HepG2 (cell line): ENCODE data around the gene ARL5C. TPM values are rescaled to one million over a fixed set of nuclear protein-coding genes. Genes with fewer than 3 reads are reported as not detected.

Experiments used
- ASH2L ChIP-seq: fragments of 300-600, 200-600 bp; sonication (generic); IDR thresholded peaks from 2 replicates; pipeline ENCODE4 v1.7.0; 2017; ENCODE audit warnings: low read depth, mild to moderate bottlenecking, moderate library complexity, mixed read lengths, low read length; ENCODE audit not compliant: insufficient read length
- CBX1 ChIP-seq: IDR thresholded peaks from one replicate; pipeline ENCODE4 v1.6.1; 2016; ENCODE audit warnings: antibody characterized with exemption, low read depth
- CTCF ChIP-seq: sonication (generic); formaldehyde crosslinking; IDR thresholded peaks from 2 replicates; pipeline ENCODE4 v1.5.0; 2020; ENCODE audit warnings: mild to moderate bottlenecking, missing genetic modification reagents, moderate library complexity
- LRRFIP1 ChIP-seq: sonication (generic); formaldehyde crosslinking; conservative IDR thresholded peaks from 2 replicates; pipeline ENCODE4 v1.4.0; 2020; ENCODE audit warnings: missing genetic modification reagents
- NFATC3 ChIP-seq: sonication (generic); formaldehyde crosslinking; IDR thresholded peaks from 2 replicates; pipeline ENCODE4 v1.5.1; 2020; ENCODE audit warnings: mild to moderate bottlenecking, missing genetic modification reagents
- NFYB ChIP-seq: sonication (generic); formaldehyde crosslinking; IDR thresholded peaks from 2 replicates; pipeline ENCODE4 v1.4.0; 2020; ENCODE audit warnings: missing genetic modification reagents
- SMC3 ChIP-seq: IDR thresholded peaks from 2 replicates; pipeline ENCODE4 v1.6.1; 2011; ENCODE audit warnings: low read length, improper control_type of control experiment
- STAG1 ChIP-seq: sonication (generic); formaldehyde crosslinking; IDR thresholded peaks from 2 replicates; pipeline ENCODE4 v1.4.0; 2020; ENCODE audit warnings: missing genetic modification reagents
- TGIF2 ChIP-seq: IDR thresholded peaks from 2 replicates; pipeline ENCODE4 v1.6.1; 2016; ENCODE audit warnings: control low read depth, missing compliant biosample characterization
- XRCC5 ChIP-seq: fragments of 200-400 bp; formaldehyde crosslinking; optimal IDR thresholded peaks from 2 replicates; pipeline ENCODE3; 2017; ENCODE audit warnings: mild to moderate bottlenecking, low read length
- ZNF121 ChIP-seq: sonication (generic); formaldehyde crosslinking; IDR thresholded peaks from 2 replicates; pipeline ENCODE4 v1.5.0; 2020; ENCODE audit warnings: mild to moderate bottlenecking, missing genetic modification reagents
- ZNF407 ChIP-seq: sonication (generic); formaldehyde crosslinking; IDR thresholded peaks from one replicate; pipeline ENCODE4 v1.5.1; 2020; ENCODE audit warnings: mild to moderate bottlenecking, missing genetic modification reagents; ENCODE audit errors: not compliant biosample characterization
- ZNF574 ChIP-seq: sonication (generic); formaldehyde crosslinking; IDR thresholded peaks from 2 replicates; pipeline ENCODE4 v1.4.0; 2020; ENCODE audit warnings: missing genetic modification reagents
- ZSCAN25 ChIP-seq: sonication (generic); formaldehyde crosslinking; IDR thresholded peaks from 2 replicates; pipeline ENCODE4 v1.8.0; 2022; ENCODE audit warnings: mild to moderate bottlenecking, missing genetic modification reagents
- polyA plus RNA-seq, 8 experiments: library from polyadenylated mRNA; depleted of rRNA in 3 of 8; stranded (reverse) in 7 of 8; unstranded in 1 of 8; fragments of >200 nt; fragmentation: Illumina TruSeq in 4 of 8; extraction: Trizol in 4 of 8; gene quantifications; 2 replicates each; pipeline versions ENCODE4 v1.2.1 to v1.2.3, GENCODE V29; 2011 to 2016; ENCODE audit warnings: low read depth in 4 of 8, missing spikeins in 1 of 8, mixed read lengths in 1 of 8; ENCODE audit not compliant: insufficient read depth in 1 of 8
- total RNA-seq, 5 experiments: library from RNA; depleted of rRNA; stranded (reverse); fragments of >200 nt; fragmentation: Illumina TruSeq; extraction: Trizol; gene quantifications; 2 replicates each; pipeline ENCODE4 v1.2.3, GENCODE V29; 2016; ENCODE audit warnings: low read depth in 1 of 5

ARL5C gene
- total and polyA plus RNA-seq, 2 of the 13 experiments (the other 11 are each of a cell fraction or from before 2014, with no cell fraction given): not detected

GRCh38 chr17:39164675-39165143 is 1.3 kb downstream of the ARL5C start (continued):
- peak; percentile 72 for TF ChIP-seq NFYB (CRISPR knock-in tag)
- no peak for TF ChIP-seq ZNF121 (CRISPR knock-in tag)
- TF ChIP-seq ZNF574: 0 out of 2 replicates have a peak, but pooled peaks have one; percentile 23
- TF ChIP-seq ZNF407: no peak
- peak; percentile 24 for TF ChIP-seq ASH2L
- TF ChIP-seq SMC3: 0 out of 2 replicates have a peak, but pooled peaks have one; percentile 5
- TF ChIP-seq TGIF2: no peak
- peak; percentile 46 for TF ChIP-seq CBX1
- no peak for TF ChIP-seq ZSCAN25 (CRISPR knock-in tag)
- TF ChIP-seq LRRFIP1 (CRISPR knock-in tag): no peak
- TF ChIP-seq XRCC5: peak; percentile 96
- TF ChIP-seq NFATC3 (CRISPR knock-in tag): no peak
- peak; percentile 34 for TF ChIP-seq STAG1 (CRISPR knock-in tag)
- peak; percentile 82 for TF ChIP-seq CTCF
